ENCODE data around the gene MPC1. TPM values are rescaled to one million over a fixed set of nuclear protein-coding genes. Genes with fewer than 3 reads are reported as not detected.
A peak's percentile ranks its signal among the peaks of the same experiment; 100 is the strongest.
"Not testable (repeated sequence)": the region's sequence is repeated elsewhere in the genome, so short reads cannot be mapped to it uniquely, and the experiment has no call there.

MPC1 gene
- total RNA-seq, 4 donors from 2014 or later, result 90.8 to 131 (median 129) TPM

DNA sequence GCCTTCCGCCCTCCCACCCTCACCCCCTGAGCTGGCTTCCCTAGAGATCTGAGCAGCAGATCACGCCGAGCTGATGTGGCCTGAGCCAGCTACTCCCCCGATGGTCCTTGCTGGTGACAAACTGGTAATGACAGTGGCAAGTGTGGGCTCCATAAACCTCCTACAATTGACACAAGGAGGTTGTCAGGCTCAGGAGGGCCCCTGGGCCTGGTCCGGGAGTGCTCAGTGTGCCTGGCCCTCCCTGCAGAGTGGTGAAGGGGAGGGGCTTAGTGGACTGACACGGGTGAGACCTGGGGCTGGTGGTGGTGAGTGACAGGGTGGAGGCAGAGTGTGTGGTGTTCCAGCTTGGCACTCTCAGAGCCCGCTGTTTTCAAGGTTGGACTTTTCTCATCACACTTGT, 22.6 kb upstream of the MPC1 start:
- no peak overlapping the region for H3K4me3 ChIP-seq
- H3K27me3 ChIP-seq, result peaks cover 3% of the 10 kb centered on the region
- intact Hi-C loops (cut with DNase I; ENCODE audit: low total_unique reads) (no loop called here), in situ Hi-C loops (cut with MboI; ENCODE audit: low pct_ligation_motif_present in 1 of 4, low pct_unique_long_range_greater_than_20kb in 1 of 4, low sequenced_read_pairs in 3 of 4) (loop anchor here in 1 of 4 donors (10.0 kb wide), 1 partner anchor 131 kb away; no protein-coding TSS in a partner anchor)
- no peaks in the 10 kb centered on the region for H3K9me3 ChIP-seq
- no peaks in the 10 kb centered on the region for H3K36me3 ChIP-seq
- H3K4me1 ChIP-seq, result peaks cover 0 to 4% (median 3%) of the 10 kb centered on the region in 4 donors
- no peak for DNase-seq
- 88 to 100% methylated on average over 1 to 6 of the region's 7 CpGs for WGBS, 2 donors (ENCODE audit: low coverage in 1 of 2)
- TF ChIP-seq POLR2AphosphoS5 (IDR thresholded peaks at IDR 0.05) (no peak), POLR2A (IDR thresholded peaks at IDR 0.05) (no peak), EP300 (IDR thresholded peaks at IDR 0.05; ENCODE audit: low read depth) (no peak)
- TF ChIP-seq, protein P1, sequence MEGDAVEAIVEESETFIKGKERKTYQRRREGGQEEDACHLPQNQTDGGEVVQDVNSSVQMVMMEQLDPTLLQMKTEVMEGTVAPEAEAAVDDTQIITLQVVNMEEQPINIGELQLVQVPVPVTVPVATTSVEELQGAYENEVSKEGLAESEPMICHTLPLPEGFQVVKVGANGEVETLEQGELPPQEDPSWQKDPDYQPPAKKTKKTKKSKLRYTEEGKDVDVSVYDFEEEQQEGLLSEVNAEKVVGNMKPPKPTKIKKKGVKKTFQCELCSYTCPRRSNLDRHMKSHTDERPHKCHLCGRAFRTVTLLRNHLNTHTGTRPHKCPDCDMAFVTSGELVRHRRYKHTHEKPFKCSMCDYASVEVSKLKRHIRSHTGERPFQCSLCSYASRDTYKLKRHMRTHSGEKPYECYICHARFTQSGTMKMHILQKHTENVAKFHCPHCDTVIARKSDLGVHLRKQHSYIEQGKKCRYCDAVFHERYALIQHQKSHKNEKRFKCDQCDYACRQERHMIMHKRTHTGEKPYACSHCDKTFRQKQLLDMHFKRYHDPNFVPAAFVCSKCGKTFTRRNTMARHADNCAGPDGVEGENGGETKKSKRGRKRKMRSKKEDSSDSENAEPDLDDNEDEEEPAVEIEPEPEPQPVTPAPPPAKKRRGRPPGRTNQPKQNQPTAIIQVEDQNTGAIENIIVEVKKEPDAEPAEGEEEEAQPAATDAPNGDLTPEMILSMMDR (IDR thresholded peaks at IDR 0.05), result no peak
- no peak overlapping the region for H3K27ac ChIP-seq

DNA sequence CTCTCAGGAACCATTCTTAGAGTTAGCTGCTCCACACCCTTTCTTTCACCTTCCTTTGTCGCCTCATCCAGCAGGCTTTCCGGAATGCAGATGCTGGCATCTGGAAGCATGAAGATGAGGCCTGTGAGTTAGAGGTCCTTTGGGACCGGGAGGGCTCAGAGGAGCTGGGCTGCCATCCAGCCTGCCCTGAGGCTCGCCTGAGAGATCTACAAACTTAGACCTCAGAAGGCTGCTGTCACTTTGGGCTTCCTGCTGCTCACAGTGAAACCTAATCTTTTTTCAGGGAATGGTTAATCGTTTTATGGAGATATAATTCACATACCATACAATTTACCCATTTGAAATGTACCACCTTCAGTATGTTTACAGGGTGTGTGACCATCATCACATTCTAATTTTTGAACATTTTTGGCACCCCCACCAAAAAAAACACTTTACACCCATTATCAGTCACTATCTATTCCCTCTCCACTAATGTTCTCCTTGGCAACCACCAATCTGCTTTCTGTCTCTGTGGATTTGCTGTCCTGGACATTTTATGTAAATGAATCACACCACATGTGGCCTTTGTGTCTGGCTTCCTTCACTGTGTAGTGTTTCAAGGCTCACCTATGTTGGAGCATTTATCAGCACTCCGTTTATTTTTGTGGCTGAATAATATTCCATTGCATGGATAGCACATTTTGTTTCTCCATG, 20.0 kb upstream of the MPC1 start:
- Histone ChIP-seq H3K36me3 (no peaks in the 10 kb centered on the region), H3K27me3 (peaks cover 3% of the 10 kb centered on the region), H3K4me1 (peaks cover 0 to 6% (median 3%) of the 10 kb centered on the region in 4 donors), H3K27ac (no peak overlapping the region), H3K9me3 (no peaks in the 10 kb centered on the region), H3K4me3 (no peak overlapping the region)
- in situ Hi-C loops (cut with MboI; ENCODE audit: low pct_ligation_motif_present in 1 of 4, low pct_unique_long_range_greater_than_20kb in 1 of 4, low sequenced_read_pairs in 3 of 4), result loop anchor here in 3 of 4 donors (5.0 to 10.0 kb wide), 3 partner anchors 125 to 130 kb away; no protein-coding TSS in a partner anchor
- intact Hi-C loops (cut with DNase I; ENCODE audit: low total_unique reads), result no loop called here
- WGBS, 2 donors (ENCODE audit: low coverage in 1 of 2), result 35 to 61% methylated on average over 2 to 6 of the region's 6 CpGs
- DNase-seq, result no peak
- TF ChIP-seq POLR2A (IDR thresholded peaks at IDR 0.05) (no peak), POLR2AphosphoS5 (IDR thresholded peaks at IDR 0.05) (no peak), EP300 (IDR thresholded peaks at IDR 0.05; ENCODE audit: low read depth) (no peak)
- TF ChIP-seq, protein P1 (IDR thresholded peaks at IDR 0.05), result no peak

DNA sequence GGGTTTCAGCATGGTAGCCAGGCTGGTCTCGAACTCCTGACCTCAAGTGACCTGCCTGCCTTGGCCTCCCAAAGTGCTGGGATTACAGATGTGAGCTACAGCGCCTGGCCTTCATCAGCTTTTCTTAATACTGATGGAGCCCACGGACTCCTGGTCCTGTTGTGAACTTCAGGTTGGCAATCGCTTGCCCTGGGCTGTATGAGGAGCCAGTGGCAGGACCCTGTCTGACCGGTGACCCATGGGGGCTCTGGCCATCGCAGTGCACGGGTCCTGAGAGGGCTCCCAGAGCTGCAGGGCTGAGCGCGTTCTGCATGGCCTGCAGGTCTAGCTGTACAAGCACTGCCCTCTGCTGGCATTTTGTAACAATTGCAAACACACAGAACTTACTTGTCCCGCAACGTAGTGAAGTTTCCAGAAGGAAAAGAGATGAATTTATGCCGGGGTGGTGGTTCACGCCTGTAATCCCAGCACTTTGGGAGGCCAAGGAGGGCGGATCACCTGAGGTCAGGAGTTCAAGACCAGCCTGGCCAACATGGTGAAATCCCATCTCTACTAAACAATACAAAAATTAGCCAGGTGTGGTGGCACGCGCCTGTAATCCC, 18.0 kb upstream of the MPC1 start:
- in situ Hi-C loops (cut with MboI; ENCODE audit: low pct_ligation_motif_present in 1 of 4, low pct_unique_long_range_greater_than_20kb in 1 of 4, low sequenced_read_pairs in 3 of 4) (loop anchor here in 3 of 4 donors (5.0 to 10.0 kb wide), 3 partner anchors 123 to 128 kb away; no protein-coding TSS in a partner anchor), intact Hi-C loops (cut with DNase I; ENCODE audit: low total_unique reads) (loop anchor here (1.0 kb wide), 1 partner anchor 124 kb away; no protein-coding TSS in a partner anchor)
- TF ChIP-seq, protein P1 (IDR thresholded peaks at IDR 0.05), result peak; percentile 72 to 82 (median 80)
- not testable (repeated sequence) for H3K4me1 ChIP-seq, H3K9me3 ChIP-seq, H3K27ac ChIP-seq, H3K27me3 ChIP-seq, H3K36me3 ChIP-seq, H3K4me3 ChIP-seq
- peak; percentile 56 for DNase-seq
- 34 to 100% methylated on average over 2 to 11 of the region's 16 CpGs for WGBS, 2 donors (ENCODE audit: low coverage in 1 of 2)

DNA sequence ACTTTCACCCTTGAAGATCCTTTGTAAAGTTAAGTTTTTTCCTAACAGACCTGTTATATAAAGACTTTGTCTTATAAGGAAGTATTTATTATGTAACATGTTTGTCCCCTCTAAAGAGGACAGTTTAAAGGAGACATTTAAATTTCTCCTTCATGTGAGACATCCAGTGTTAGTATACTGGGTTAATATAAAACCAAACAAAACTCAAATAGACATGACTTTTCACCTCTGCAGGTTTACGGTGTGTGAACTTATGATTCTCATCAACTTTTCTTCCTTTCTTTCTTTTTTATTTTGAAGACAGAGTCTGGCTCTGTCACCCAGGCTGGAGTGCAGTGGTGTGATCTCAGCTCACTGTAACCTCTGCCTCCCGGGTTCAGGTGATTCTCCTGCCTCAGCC, 17.4 kb upstream of the MPC1 start:
- peaks cover 0 to 6% (median 3%) of the 10 kb centered on the region in 4 donors for H3K4me1 ChIP-seq
- H3K36me3 ChIP-seq, result no peaks in the 10 kb centered on the region
- H3K27me3 ChIP-seq, result peaks cover 10% of the 10 kb centered on the region
- intact Hi-C loops (cut with DNase I; ENCODE audit: low total_unique reads), result loop anchor here (1.0 kb wide), 1 partner anchor 124 kb away; no protein-coding TSS in a partner anchor
- 46 to 55% methylated on average over 2 of the region's 2 CpGs for WGBS, 2 donors (ENCODE audit: low coverage in 1 of 2)
- TF ChIP-seq POLR2A (IDR thresholded peaks at IDR 0.05) (no peak), POLR2AphosphoS5 (IDR thresholded peaks at IDR 0.05) (no peak), EP300 (IDR thresholded peaks at IDR 0.05; ENCODE audit: low read depth) (no peak)
- TF ChIP-seq, protein P1 (IDR thresholded peaks at IDR 0.05), result no peak
- in situ Hi-C loops (cut with MboI; ENCODE audit: low pct_ligation_motif_present in 1 of 4, low pct_unique_long_range_greater_than_20kb in 1 of 4, low sequenced_read_pairs in 3 of 4), result loop anchor here in 3 of 4 donors (5.0 to 10.0 kb wide), 3 partner anchors 123 to 128 kb away; no protein-coding TSS in a partner anchor
- no peak for DNase-seq
- H3K4me3 ChIP-seq, result no peak overlapping the region
- no peak overlapping the region for H3K27ac ChIP-seq
- no peaks in the 10 kb centered on the region for H3K9me3 ChIP-seq

All from transverse colon (tissue), 4 donors.